Left ventricle myocardium inferior (tissue), 1 donor: ENCODE results near the gene SPRY1. TPM values are rescaled to one million over a fixed set of nuclear protein-coding genes. Genes with fewer than 3 reads are reported as not detected.

Source experiments
- DNase-seq: peaks from one replicate; pipeline ENCODE4 v3.0.0-alpha.2; 2020
- H3K27ac ChIP-seq: fragments of 200-600 bp; replicated peaks from 2 replicates; pipeline ENCODE4 v1.8.0; 2021
- H3K27me3 ChIP-seq: fragments of 200-600 bp; 2 replicates; pipeline ENCODE4 v1.8.0; 2021; ENCODE audit warnings: low read depth
- H3K36me3 ChIP-seq: fragments of 200-600 bp; 2 replicates; pipeline ENCODE4 v1.8.0; 2021
- H3K4me1 ChIP-seq: fragments of 200-600 bp; 2 replicates; pipeline ENCODE4 v1.8.0; 2021
- H3K4me3 ChIP-seq: fragments of 200-600 bp; 2 replicates; pipeline ENCODE4 v1.8.0; 2021; ENCODE audit warnings: mild to moderate bottlenecking, moderate library complexity
- H3K9me3 ChIP-seq: fragments of 200-600 bp; replicated peaks from 2 replicates; pipeline ENCODE4 v1.8.0; 2021
- intact Hi-C: fragments of 100-400 bp; cut with micrococcal nuclease; formaldehyde crosslinking; loops from one replicate; pipeline ENCODE4 v1.11.0; 2022
- total RNA-seq: library from RNA; stranded (reverse); fragmentation: NEBNext Ultra II Directional; extraction: Animal tissue kit (Norgen Biotek cat#: 25700); gene quantifications from one replicate; pipeline ENCODE4 v1.2.1, GENCODE V29; 2021
- TF ChIP-seq, protein P1 (sequence below): fragments of 200-600 bp; IDR thresholded peaks from 2 replicates; pipeline ENCODE4 v1.8.0; 2021; ENCODE audit warnings: antibody characterized with exemption, mild to moderate bottlenecking, borderline replicate concordance
- donor health status: DM: no; HTN: yes; CAD: no; lungs with severe emphysema.

SPRY1 gene
- total RNA-seq, 1 donor from 2014 or later: 39.7 TPM

DNA sequence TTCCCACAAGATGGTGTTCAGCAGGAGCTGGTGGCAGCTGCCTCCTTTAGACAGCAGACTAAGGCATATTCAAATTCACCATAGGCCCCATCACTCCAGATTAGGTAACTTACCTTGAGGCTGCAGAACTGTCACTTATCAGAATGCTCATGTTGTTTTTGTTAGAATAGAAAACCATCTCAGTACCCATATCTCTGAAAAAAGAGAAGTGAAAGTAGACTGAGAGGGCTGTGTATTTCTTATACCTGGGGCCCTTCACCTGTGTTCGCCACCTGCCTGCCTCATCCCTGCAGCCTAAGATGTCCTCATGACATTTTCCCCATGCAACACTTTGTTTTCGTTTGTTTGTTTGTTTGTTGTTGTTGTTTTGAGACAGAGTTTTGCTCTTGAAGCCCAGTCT, 32.9 kb upstream of the SPRY1 start:
- TF ChIP-seq, protein P1, sequence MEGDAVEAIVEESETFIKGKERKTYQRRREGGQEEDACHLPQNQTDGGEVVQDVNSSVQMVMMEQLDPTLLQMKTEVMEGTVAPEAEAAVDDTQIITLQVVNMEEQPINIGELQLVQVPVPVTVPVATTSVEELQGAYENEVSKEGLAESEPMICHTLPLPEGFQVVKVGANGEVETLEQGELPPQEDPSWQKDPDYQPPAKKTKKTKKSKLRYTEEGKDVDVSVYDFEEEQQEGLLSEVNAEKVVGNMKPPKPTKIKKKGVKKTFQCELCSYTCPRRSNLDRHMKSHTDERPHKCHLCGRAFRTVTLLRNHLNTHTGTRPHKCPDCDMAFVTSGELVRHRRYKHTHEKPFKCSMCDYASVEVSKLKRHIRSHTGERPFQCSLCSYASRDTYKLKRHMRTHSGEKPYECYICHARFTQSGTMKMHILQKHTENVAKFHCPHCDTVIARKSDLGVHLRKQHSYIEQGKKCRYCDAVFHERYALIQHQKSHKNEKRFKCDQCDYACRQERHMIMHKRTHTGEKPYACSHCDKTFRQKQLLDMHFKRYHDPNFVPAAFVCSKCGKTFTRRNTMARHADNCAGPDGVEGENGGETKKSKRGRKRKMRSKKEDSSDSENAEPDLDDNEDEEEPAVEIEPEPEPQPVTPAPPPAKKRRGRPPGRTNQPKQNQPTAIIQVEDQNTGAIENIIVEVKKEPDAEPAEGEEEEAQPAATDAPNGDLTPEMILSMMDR: no peak
- Histone ChIP-seq H3K4me1 (peaks cover 37% of the 10 kb centered on the region), H3K4me3 (no peak overlapping the region), H3K27ac (no peak overlapping the region), H3K36me3 (no peaks in the 10 kb centered on the region), H3K27me3 (no peaks in the 10 kb centered on the region), H3K9me3 (peaks cover 6% of the 10 kb centered on the region)
- intact Hi-C loops: no loop called here
- DNase-seq: no peak

DNA sequence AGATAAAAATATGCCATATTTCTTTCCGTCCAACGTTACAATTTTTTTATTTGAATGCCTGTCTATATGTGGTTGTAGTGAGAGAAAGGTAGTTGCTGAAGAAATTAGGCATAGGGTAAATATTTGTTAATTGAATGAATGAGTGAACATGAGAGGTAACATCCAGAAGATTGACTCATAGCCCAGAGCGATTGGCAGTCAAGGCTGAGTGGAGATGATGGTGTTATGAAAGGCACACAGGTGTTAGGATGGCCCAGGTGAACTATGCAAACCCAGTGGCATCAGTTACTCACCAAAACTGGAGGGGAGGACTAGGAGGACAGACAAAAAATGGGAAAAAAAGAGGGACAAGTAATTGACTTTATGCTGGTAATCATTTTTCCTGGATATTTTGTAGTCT, 31.7 kb upstream of the SPRY1 start:
- no peak overlapping the region for H3K4me3 ChIP-seq
- intact Hi-C loops: no loop called here

DNA sequence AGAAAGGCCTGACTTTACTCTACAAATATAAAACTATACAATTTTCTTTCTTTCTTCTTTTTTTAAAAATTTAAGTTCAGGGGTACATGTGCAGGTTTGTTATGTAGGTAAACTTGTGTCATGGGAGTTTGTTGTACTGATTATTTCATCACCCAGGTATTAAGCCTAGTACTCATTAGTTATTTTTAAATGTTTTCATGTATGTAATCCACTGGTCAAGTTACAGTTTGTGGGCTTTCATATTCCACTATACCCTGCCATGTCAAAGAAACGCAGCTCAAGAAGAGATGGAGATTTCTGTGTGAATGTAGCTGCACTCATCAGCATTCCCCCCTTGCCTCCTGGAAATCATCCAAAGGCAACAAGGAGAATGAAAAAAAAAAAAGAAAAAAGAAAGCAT, 31.2 kb upstream of the SPRY1 start:
- intact Hi-C loops: no loop called here
- DNase-seq: no peak
- H3K4me1 ChIP-seq: peaks cover 25% of the 10 kb centered on the region
- no peaks in the 10 kb centered on the region for H3K36me3 ChIP-seq
- TF ChIP-seq, protein P1: no peak
- H3K27me3 ChIP-seq: no peaks in the 10 kb centered on the region
- peaks cover 6% of the 10 kb centered on the region for H3K9me3 ChIP-seq
- H3K27ac ChIP-seq: no peak overlapping the region
- H3K4me3 ChIP-seq: no peak overlapping the region

More for the DNA sequence above, 31.7 kb upstream of the SPRY1 start:
- no peaks in the 10 kb centered on the region for H3K36me3 ChIP-seq
- H3K27me3 ChIP-seq: no peaks in the 10 kb centered on the region
- TF ChIP-seq, protein P1: no peak
- no peak for DNase-seq
- H3K4me1 ChIP-seq: peaks cover 28% of the 10 kb centered on the region
- no peak overlapping the region for H3K27ac ChIP-seq
- H3K9me3 ChIP-seq: peaks cover 6% of the 10 kb centered on the region

DNA sequence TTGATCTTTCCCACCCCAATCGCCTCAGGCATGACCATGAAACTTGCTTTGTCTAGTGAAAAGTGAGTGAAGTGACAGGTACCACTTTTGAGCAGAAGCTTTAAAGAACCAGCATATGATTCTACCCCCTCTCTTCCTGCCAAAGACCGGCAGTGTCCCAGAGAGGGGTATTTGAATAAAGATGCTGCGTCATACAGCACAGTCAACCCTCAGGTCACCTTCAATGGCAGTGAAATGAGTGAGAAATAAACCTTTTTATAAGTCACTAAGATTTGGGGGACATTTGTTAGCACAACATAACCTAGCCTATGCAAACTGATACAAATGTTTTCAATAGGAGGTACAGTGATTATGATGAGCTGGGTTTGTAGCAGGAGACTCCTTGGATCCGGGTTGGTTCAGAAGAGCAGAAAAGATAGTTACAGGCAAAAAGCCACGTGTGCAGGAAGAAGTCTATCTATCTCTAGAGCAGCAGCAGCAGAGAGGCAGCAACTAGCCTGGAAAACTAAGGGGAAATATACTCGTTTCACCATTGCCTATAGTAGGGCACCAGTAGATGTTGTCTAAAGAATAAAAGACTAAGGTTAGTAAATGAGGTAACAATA, 30.3 kb upstream of the SPRY1 start:
- no peak for DNase-seq
- intact Hi-C loops: no loop called here
- H3K27ac ChIP-seq: peak overlapping the region; percentile 35
- peaks cover 6% of the 10 kb centered on the region for H3K9me3 ChIP-seq
- no peaks in the 10 kb centered on the region for H3K27me3 ChIP-seq
- peaks cover 17% of the 10 kb centered on the region for H3K4me1 ChIP-seq
- TF ChIP-seq, protein P1: no peak
- no peaks in the 10 kb centered on the region for H3K36me3 ChIP-seq
- H3K4me3 ChIP-seq: no peak overlapping the region

DNA sequence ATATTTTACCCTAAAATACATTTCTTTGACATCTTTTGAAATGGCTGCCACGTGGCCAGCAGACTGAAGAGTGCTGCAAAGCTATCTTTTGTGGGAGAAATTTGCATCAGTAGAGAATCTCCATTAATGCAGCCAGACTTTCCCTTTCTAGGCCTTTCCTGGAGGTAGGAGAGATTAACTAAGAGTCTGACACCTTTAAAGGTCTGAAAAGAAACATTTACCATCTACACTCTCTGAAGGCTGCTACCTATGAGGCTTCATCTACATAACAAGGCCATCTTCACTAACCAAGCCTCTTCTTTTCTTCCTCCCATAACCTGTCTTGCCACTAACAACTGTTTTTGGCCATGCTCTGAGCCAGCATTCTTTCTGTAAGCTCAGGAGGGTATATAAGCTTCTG, 17.8 kb upstream of the SPRY1 start:
- Histone ChIP-seq H3K36me3 (no peaks in the 10 kb centered on the region), H3K27me3 (no peaks in the 10 kb centered on the region), H3K9me3 (peaks cover 8% of the 10 kb centered on the region), H3K4me1 (no peaks in the 10 kb centered on the region), H3K27ac (no peak overlapping the region), H3K4me3 (no peak overlapping the region)
- intact Hi-C loops: no loop called here
- no peak for DNase-seq
- TF ChIP-seq, protein P1: no peak
